ENCODE measurements around the gene IL23R.
A peak's percentile ranks its signal among the peaks of the same experiment; 100 is the strongest.
"Not testable (repeated sequence)": the region's sequence is repeated elsewhere in the genome, so short reads cannot be mapped to it uniquely, and the experiment has no call there.

IL23R gene

GRCh38 chr1:67194209-67194863, 28.1 kb downstream of the IL23R start:
- DNase-seq: no peak

GRCh38 chr1:67200755-67201154, 34.5 kb downstream of the IL23R start:
- DNase-seq: no peak

GRCh38 chr1:67201891-67202290, 35.6 kb downstream of the IL23R start:
- DNase-seq: no peak

GRCh38 chr1:67204298-67204980, 38.2 kb downstream of the IL23R start:
- DNase-seq: no peak

- not testable (repeated sequence) for DNase-seq
Observed at GRCh38 chr1:67207398-67207797, 41.1 kb downstream of the IL23R start.

GRCh38 chr1:67208217-67208616, 42.0 kb downstream of the IL23R start:
- DNase-seq: no peak

- no peak for DNase-seq
Observed at GRCh38 chr1:67209521-67209920, 43.3 kb downstream of the IL23R start.

- peak; percentile 3 for DNase-seq
Observed at GRCh38 chr1:67211589-67212563, 45.6 kb downstream of the IL23R start.

- peak; percentile 16 for DNase-seq
Observed at GRCh38 chr1:67213164-67213563, 46.9 kb downstream of the IL23R start.

- no peak for DNase-seq
Observed at GRCh38 chr1:67213948-67214347, 47.7 kb downstream of the IL23R start.

- DNase-seq: peak; percentile 22
Observed at GRCh38 chr1:67214420-67215174, 48.3 kb downstream of the IL23R start.

- DNase-seq: no peak
Observed at GRCh38 chr1:67216401-67216800, 50.1 kb downstream of the IL23R start.

- DNase-seq: no peak
Observed at GRCh38 chr1:67217417-67217816, 51.2 kb downstream of the IL23R start.

- no peak for DNase-seq
Observed at GRCh38 chr1:67217938-67218337, 51.7 kb downstream of the IL23R start.

- no peak for DNase-seq
Observed at GRCh38 chr1:67224856-67225255, 58.6 kb downstream of the IL23R start.

GRCh38 chr1:67226688-67227087, 60.4 kb downstream of the IL23R start:
- no peak for DNase-seq

GRCh38 chr1:67227196-67227595, 60.9 kb downstream of the IL23R start:
- no peak for DNase-seq

GRCh38 chr1:67228791-67229190, 62.5 kb downstream of the IL23R start:
- no peak for DNase-seq

- no peak for DNase-seq
Observed at GRCh38 chr1:67230539-67230938, 64.3 kb downstream of the IL23R start.

GRCh38 chr1:67236277-67236676, 70.0 kb downstream of the IL23R start:
- DNase-seq: no peak

GRCh38 chr1:67239738-67240137, 73.5 kb downstream of the IL23R start:
- no peak for DNase-seq

GRCh38 chr1:67241200-67241746, 75.0 kb downstream of the IL23R start:
- no peak for DNase-seq
